ENCODE data around the gene CNTNAP5. TPM values are rescaled to one million over a fixed set of nuclear protein-coding genes. Genes with fewer than 3 reads are reported as not detected.

CNTNAP5 gene
- total RNA-seq, 1 experiment from 2014 or later: not detected

GRCh38 chr2:124213977-124214587, 189.0 kb downstream of the CNTNAP5 start:
- no TSS peak for BruUV-seq (replicated peaks)
- Histone ChIP-seq H3K27ac (ENCODE audit: low read depth, low read length, poor library complexity, severe bottlenecking) (no peak overlapping the region), H3K4me3 (ENCODE audit: low read depth, low read length, poor library complexity, severe bottlenecking) (no peak overlapping the region), H3K36me3 (ENCODE audit: insufficient read depth, low read length, poor library complexity, severe bottlenecking) (no peaks in the 10 kb centered on the region), H3K27me3 (replicated peaks; ENCODE audit: insufficient read depth, low read depth, low read length, poor library complexity) (no peaks in the 10 kb centered on the region), H3K4me1 (ENCODE audit: insufficient read depth, low read length, poor library complexity, severe bottlenecking) (no peaks in the 10 kb centered on the region), H3K9me3 (ENCODE audit: low read depth, low read length, poor library complexity, severe bottlenecking) (no peaks in the 10 kb centered on the region)
- TF ChIP-seq EZH2 (IDR thresholded peaks at IDR 0.05; ENCODE audit: borderline replicate concordance, low read depth, low read length, poor library complexity, severe bottlenecking) (no peak), CTCF (conservative IDR thresholded peaks at IDR 0.05; ENCODE audit: low read depth, low read length) (no peak)
- CTCF ChIA-PET: no interaction called here
- no peak for DNase-seq (ENCODE audit: low spot score)
- POLR2A ChIA-PET (ENCODE audit: low non-redundant PET): no interaction called here
- intact Hi-C loops (cut with micrococcal nuclease; ENCODE audit: unreplicated experiment): no loop called here

GRCh38 chr2:124246170-124246569, 221.1 kb downstream of the CNTNAP5 start:
- POLR2A ChIA-PET (ENCODE audit: low non-redundant PET): no interaction called here
- H3K36me3 ChIP-seq (ENCODE audit: insufficient read depth, low read length, poor library complexity, severe bottlenecking): no peaks in the 10 kb centered on the region
- DNase-seq (ENCODE audit: low spot score): no peak
- CTCF ChIA-PET: no interaction called here
- intact Hi-C loops (cut with micrococcal nuclease; ENCODE audit: unreplicated experiment): no loop called here
- H3K27ac ChIP-seq (ENCODE audit: low read depth, low read length, poor library complexity, severe bottlenecking): no peak overlapping the region
- TF ChIP-seq EZH2 (IDR thresholded peaks at IDR 0.05; ENCODE audit: borderline replicate concordance, low read depth, low read length, poor library complexity, severe bottlenecking) (no peak), CTCF (conservative IDR thresholded peaks at IDR 0.05; ENCODE audit: low read depth, low read length) (no peak)
- H3K4me1 ChIP-seq (ENCODE audit: insufficient read depth, low read length, poor library complexity, severe bottlenecking): no peaks in the 10 kb centered on the region
- no peak overlapping the region for H3K4me3 ChIP-seq (ENCODE audit: low read depth, low read length, poor library complexity, severe bottlenecking)
- BruUV-seq (replicated peaks): no TSS peak
- H3K9me3 ChIP-seq (ENCODE audit: low read depth, low read length, poor library complexity, severe bottlenecking): no peaks in the 10 kb centered on the region
- peaks cover 4% of the 10 kb centered on the region for H3K27me3 ChIP-seq (replicated peaks; ENCODE audit: insufficient read depth, low read depth, low read length, poor library complexity)

GRCh38 chr2:124248386-124248785, 223.3 kb downstream of the CNTNAP5 start:
- intact Hi-C loops (cut with micrococcal nuclease; ENCODE audit: unreplicated experiment): no loop called here
- TF ChIP-seq EZH2 (IDR thresholded peaks at IDR 0.05; ENCODE audit: borderline replicate concordance, low read depth, low read length, poor library complexity, severe bottlenecking) (no peak), CTCF (conservative IDR thresholded peaks at IDR 0.05; ENCODE audit: low read depth, low read length) (no peak)
- no peaks in the 10 kb centered on the region for H3K27me3 ChIP-seq (replicated peaks; ENCODE audit: insufficient read depth, low read depth, low read length, poor library complexity)
- no peaks in the 10 kb centered on the region for H3K9me3 ChIP-seq (ENCODE audit: low read depth, low read length, poor library complexity, severe bottlenecking)
- H3K27ac ChIP-seq (ENCODE audit: low read depth, low read length, poor library complexity, severe bottlenecking): no peak overlapping the region
- H3K4me3 ChIP-seq (ENCODE audit: low read depth, low read length, poor library complexity, severe bottlenecking): no peak overlapping the region
- DNase-seq (ENCODE audit: low spot score): no peak
- CTCF ChIA-PET: no interaction called here
- BruUV-seq (replicated peaks): no TSS peak
- no peaks in the 10 kb centered on the region for H3K4me1 ChIP-seq (ENCODE audit: insufficient read depth, low read length, poor library complexity, severe bottlenecking)
- POLR2A ChIA-PET (ENCODE audit: low non-redundant PET): no interaction called here
- no peaks in the 10 kb centered on the region for H3K36me3 ChIP-seq (ENCODE audit: insufficient read depth, low read length, poor library complexity, severe bottlenecking)
